GM18498 (cell line): Measurements from ENCODE around the gene ISG20L2.

Experiments used
- ATAC-seq: cut with Tn5 transposase; IDR thresholded peaks from one replicate; pipeline ENCODE4 v1.9.1; 2021; ENCODE audit warnings: mild to moderate bottlenecking, moderate library complexity; ENCODE audit not compliant: unreplicated experiment

ISG20L2 gene

GRCh38 chr1:156691191-156691590 is 37.4 kb downstream of the ISG20L2 start:
- no peak for ATAC-seq

- ATAC-seq = no peak
Measured at GRCh38 chr1:156690675-156691036, 37.9 kb downstream of the ISG20L2 start.

- ATAC-seq = no peak
Measured at GRCh38 chr1:156689953-156690674, 38.5 kb downstream of the ISG20L2 start.

- peak; percentile 78 for ATAC-seq
Measured at GRCh38 chr1:156689035-156689952, 39.3 kb downstream of the ISG20L2 start.

- ATAC-seq = no peak
Measured at GRCh38 chr1:156684227-156684782, 44.3 kb downstream of the ISG20L2 start.

- ATAC-seq = no peak
Measured at GRCh38 chr1:156682166-156682890, 46.2 kb downstream of the ISG20L2 start.

- ATAC-seq = no peak
Measured at GRCh38 chr1:156681196-156681960, 47.2 kb downstream of the ISG20L2 start.

- no peak for ATAC-seq
Measured at GRCh38 chr1:156680056-156680455, 48.5 kb downstream of the ISG20L2 start.

GRCh38 chr1:156677616-156678596 is 50.7 kb downstream of the ISG20L2 start:
- no peak for ATAC-seq

- no peak for ATAC-seq
Measured at GRCh38 chr1:156676820-156677615, 51.5 kb downstream of the ISG20L2 start, which contains the start of gene NES. TSS of gene NES (minus strand) at chr1:156677407. CDS start at chr1:156677264, 143 bp downstream.

- ATAC-seq = no peak
Measured at GRCh38 chr1:156676114-156676819, 52.3 kb downstream of the ISG20L2 start.

- no peak for ATAC-seq
Measured at GRCh38 chr1:156675210-156676113, 53.1 kb downstream of the ISG20L2 start.

- ATAC-seq = no peak
Measured at GRCh38 chr1:156673387-156674121, 55.0 kb downstream of the ISG20L2 start.
